ENCODE measurements around the gene SFI1.

SFI1 gene

DNA sequence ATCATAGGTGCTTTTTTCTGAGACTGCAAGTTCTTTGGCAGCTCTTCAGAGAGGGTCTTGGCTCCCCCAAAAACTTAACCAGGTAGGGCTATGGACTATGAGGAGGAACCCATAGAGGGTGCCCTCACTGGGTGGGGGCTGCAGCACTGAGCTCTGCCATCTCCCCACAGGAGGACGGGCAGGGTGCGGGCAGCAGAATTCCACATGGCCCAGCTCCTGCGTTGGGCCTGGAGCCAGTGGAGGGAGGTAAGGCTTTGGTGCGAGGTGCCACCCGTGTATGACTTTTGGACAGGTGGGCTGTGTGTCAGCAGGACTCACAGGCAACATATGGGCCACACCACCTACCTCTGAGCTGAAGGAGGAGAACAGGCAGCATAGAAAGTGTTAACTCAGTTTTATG is 107.2 kb downstream of the SFI1 start:
- no peak for DNase-seq (ENCODE audit: extremely low read depth, low read depth)

DNA sequence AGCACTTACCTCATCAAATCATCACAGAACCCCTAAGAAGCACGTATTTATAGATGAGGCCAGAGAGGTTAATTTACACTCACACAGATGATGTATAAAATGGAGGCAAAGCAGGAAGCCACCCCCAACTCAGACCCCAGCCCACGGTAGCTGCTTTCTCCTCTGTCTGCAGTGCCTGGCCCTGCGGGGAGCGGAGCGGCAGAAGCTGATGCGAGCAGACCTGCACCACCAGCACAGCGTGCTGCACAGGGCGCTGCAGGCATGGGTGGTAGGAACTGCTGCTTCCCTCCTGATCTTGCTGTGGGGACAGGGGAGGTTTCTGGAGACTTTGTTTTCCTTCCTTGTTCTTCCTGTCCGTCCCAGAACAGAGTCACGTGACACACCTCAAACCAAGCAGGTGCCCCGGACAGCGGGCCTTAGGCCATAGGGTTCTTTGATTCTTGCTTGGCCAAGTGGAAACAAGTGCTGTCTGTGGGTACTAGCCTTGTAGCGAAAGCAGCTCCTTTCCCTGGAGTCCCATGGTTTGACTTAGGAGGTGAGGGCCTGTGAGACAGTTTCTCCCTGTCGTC is 107.9 kb downstream of the SFI1 start:
- DNase-seq (ENCODE audit: extremely low read depth, low read depth), result no peak
- TF ChIP-seq, protein P1, sequence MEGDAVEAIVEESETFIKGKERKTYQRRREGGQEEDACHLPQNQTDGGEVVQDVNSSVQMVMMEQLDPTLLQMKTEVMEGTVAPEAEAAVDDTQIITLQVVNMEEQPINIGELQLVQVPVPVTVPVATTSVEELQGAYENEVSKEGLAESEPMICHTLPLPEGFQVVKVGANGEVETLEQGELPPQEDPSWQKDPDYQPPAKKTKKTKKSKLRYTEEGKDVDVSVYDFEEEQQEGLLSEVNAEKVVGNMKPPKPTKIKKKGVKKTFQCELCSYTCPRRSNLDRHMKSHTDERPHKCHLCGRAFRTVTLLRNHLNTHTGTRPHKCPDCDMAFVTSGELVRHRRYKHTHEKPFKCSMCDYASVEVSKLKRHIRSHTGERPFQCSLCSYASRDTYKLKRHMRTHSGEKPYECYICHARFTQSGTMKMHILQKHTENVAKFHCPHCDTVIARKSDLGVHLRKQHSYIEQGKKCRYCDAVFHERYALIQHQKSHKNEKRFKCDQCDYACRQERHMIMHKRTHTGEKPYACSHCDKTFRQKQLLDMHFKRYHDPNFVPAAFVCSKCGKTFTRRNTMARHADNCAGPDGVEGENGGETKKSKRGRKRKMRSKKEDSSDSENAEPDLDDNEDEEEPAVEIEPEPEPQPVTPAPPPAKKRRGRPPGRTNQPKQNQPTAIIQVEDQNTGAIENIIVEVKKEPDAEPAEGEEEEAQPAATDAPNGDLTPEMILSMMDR (IDR thresholded peaks at IDR 0.05; ENCODE audit: low read depth, low read length), result no peak

More for the DNA sequence above, 107.2 kb downstream of the SFI1 start:
- TF ChIP-seq, protein P1 (IDR thresholded peaks at IDR 0.05; ENCODE audit: low read depth, low read length), result no peak

DNA sequence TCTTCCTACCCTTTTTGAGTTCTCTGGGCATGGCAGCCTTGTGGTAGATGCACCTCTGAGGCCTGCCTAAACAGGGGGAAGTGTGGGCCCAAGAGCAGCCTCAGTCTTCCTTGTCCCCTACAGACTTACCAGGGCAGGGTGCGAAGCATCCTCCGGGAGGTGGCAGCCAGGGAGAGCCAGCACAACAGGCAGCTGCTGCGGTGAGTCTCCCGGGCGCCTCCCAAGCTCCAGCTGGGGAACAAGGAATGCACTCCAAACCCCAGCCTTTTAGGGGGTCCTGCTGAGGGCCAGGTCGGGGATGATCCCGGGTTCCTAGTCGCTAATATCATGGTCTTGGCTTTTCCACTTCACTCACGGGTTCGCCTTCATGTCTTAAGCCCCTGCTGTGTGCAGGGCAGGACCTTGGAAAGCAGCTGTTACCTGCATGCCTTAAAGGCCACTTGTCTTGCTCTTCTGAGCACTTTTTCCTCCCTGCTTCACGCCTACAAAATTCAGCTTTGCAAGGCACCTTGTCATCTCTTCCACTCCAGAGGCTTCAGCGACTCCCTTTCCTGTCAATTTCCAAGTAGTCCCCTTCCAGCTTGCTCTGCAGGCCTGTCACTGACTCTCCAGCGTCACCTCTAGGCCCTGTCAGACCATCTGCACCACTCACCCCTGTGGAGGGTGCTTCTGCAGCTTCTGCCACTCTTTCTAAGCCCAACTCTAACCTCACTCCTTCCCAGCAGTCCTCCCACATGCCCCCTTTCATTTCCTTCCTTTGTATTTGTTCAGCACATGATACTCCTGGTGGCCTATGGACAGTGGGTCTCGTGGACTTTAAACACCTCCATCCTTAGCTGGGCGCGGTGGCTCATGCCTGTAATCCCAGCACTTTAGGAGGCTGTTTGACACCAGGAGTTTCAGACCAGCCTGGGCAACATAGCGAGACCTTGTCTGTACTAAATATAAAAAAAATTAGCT is 108.7 kb downstream of the SFI1 start:
- TF ChIP-seq, protein P1 (IDR thresholded peaks at IDR 0.05; ENCODE audit: low read depth, low read length), result no peak

DNA sequence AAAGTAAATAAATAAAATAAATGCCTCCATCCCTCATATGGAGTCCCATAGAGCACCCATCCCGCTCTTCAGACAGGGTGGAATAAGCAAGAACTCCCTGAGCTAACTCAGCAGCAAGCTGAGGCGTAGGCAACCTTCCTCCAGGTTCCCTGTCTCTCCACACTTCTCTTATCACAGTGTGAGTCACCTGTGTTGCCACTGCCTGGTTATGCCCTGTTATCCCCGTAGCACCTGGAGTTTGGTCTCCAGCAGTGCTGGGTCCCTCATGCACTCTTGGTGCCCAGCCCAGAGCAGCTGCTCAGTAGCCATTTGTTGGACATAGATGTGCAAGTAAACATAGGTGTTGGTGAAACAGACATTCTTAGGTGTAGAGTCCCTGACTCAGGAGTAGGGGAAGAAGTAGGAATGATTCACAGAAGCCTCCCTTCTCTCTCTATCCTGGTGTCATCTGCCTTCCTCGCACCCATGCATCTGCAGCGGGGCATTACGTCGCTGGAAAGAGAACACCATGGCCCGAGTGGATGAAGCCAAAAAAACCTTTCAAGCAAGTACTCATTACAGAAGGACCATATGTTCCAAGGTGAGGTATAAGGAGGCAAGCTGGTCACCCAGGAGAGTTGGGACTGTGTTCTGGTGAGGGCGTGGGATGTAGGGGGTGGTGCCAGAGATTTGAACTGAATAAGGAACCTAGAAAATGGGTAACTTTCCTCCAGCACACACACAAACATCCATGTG is 109.7 kb downstream of the SFI1 start:
- DNase-seq (ENCODE audit: extremely low read depth, low read depth), result no peak
- TF ChIP-seq, protein P1 (IDR thresholded peaks at IDR 0.05; ENCODE audit: low read depth, low read length), result no peak

More for the DNA sequence above, 108.7 kb downstream of the SFI1 start:
- no peak for DNase-seq (ENCODE audit: extremely low read depth, low read depth)

DNA sequence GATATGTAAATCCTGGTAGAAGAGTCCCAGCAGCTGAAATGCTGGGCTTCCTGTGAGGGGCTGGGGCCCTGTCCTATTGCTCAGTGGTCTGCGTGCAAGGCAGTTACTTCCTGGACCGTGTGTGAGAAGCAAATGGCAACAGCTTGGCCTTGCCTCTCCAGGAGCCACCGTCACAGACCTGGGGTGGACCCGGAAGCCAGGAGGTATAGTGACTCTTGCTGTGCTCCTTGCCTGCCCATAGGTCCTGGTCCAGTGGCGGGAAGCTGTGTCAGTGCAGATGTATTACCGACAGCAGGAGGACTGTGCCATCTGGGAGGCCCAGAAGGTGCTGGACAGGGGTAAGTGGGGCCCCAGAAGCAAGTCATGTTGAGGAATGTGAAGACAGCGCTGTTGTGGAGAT is 111.4 kb downstream of the SFI1 start:
- DNase-seq (ENCODE audit: extremely low read depth, low read depth), result no peak
- TF ChIP-seq, protein P1 (IDR thresholded peaks at IDR 0.05; ENCODE audit: low read depth, low read length), result no peak

DNA sequence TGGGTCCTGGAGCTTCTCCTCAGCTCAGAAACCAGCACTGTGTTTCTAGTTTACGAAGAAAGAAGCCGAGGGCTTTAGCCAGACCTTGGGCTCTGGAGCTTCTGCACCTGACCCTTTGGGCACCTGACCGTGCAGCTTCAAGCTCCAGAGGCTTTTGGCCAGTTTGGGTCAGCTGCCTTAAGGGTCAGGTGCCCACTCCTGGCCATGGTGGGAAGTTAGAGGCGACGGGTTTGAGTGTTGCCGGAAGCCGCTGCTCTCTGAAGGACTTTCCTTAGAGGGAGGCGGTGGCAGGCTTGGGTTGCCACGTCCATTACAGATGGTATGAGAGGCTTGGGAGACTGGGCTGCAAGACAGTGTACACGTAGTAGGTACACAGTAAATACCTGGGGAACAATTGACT is 113.4 kb downstream of the SFI1 start:
- DNase-seq (ENCODE audit: extremely low read depth, low read depth), result no peak
- TF ChIP-seq, protein P1 (IDR thresholded peaks at IDR 0.05; ENCODE audit: low read depth, low read length), result no peak
